HepG2 (cell line): ENCODE results near the gene CDK1. TPM values are rescaled to one million over a fixed set of nuclear protein-coding genes. Genes with fewer than 3 reads are reported as not detected.
A peak's percentile ranks its signal among the peaks of the same experiment; 100 is the strongest.

Experiments used
- ATAC-seq: fragments of 200-7000 bp; cut with Tn5 transposase; 3 replicates; pipeline ENCODE4 v1.9.1; 2020; ENCODE audit warnings: mild to moderate bottlenecking, moderate library complexity
- BruUV-seq: library from RNA; stranded (reverse); fragments of 400-500 nt; replicated peaks from 2 replicates; lab custom pipeline; 2021; lab: Mats Ljungman, UMichigan
- CTCF ChIA-PET: fragments of 300-600 bp; formaldehyde crosslinking; extraction: SDS; loops from one replicate; lab custom pipeline; 2021; ENCODE audit warnings: low total read pairs, inconsistent platforms, low intra/inter-chr PET ratio; lab: Yijun Ruan, JAX
- POLR2A ChIA-PET: fragments of 350-600 bp; sonication (Branson Sonifier 250); formaldehyde crosslinking; loops from one replicate; lab custom pipeline; 2020; ENCODE audit warnings: antibody characterized with exemption, inconsistent platforms; lab: Yijun Ruan, JAX
- DNase-seq: peaks from one replicate; pipeline ENCODE4 v3.0.0-alpha.2; 2015; ENCODE audit warnings: low spot score
- FAIRE-seq: peaks from 3 replicates; lab custom pipeline; 2011; peaks lifted over from hg19 to GRCh38; lab: Jason Lieb, UNC
- H2AFZ ChIP-seq: one replicate; pipeline ENCODE4 v1.6.1; 2011; ENCODE audit warnings: low read length, inconsistent platforms
- H3K27ac ChIP-seq: fragments of 300-600 bp; 3 replicates; pipeline ENCODE4 v1.8.0; 2011; ENCODE audit warnings: mixed run types, mild to moderate bottlenecking, mixed read lengths, low read length, inconsistent platforms; ENCODE audit not compliant: insufficient read depth; ENCODE audit errors: extremely low read length
- H3K27me3 ChIP-seq, 2 experiments: fragments of 200-600 bp in 1 of 2; 2 replicates in 1 of 2; 3 replicates in 1 of 2; pipeline versions ENCODE4 v1.6.0 to v1.8.0; 2011; ENCODE audit warnings: low read length in 2 of 2, mild to moderate bottlenecking in 2 of 2, moderate library complexity in 2 of 2, inconsistent platforms in 1 of 2; ENCODE audit not compliant: insufficient read depth in 2 of 2, control insufficient read depth in 1 of 2
- H3K36me3 ChIP-seq, 2 experiments: fragments of 200-600 bp in 1 of 2; replicated peaks in 1 of 2; 2 replicates in 1 of 2; 3 replicates in 1 of 2; pipeline versions ENCODE4 v1.5.1 to v1.8.0; 2011; ENCODE audit warnings: low read length in 2 of 2, inconsistent platforms in 1 of 2; ENCODE audit not compliant: insufficient read depth in 2 of 2, control insufficient read depth in 1 of 2
- H3K4me1 ChIP-seq: 2 replicates; pipeline ENCODE4 v1.5.1; 2012; ENCODE audit warnings: low read length, inconsistent platforms; ENCODE audit not compliant: insufficient read depth
- H3K4me2 ChIP-seq: 2 replicates; pipeline ENCODE4 v1.6.0; 2011; ENCODE audit warnings: low read depth, low read length, inconsistent platforms
- H3K4me3 ChIP-seq, 3 experiments: fragments of 200-600 bp in 1 of 3; sonication (generic), shearing (Covaris generic) in 1 of 3; replicated peaks in 1 of 3; 2 replicates each; pipeline ENCODE4 v1.5.1; 2011 to 2016; ENCODE audit warnings: low read length in 3 of 3, inconsistent platforms in 2 of 3, low read depth in 2 of 3, mild to moderate bottlenecking in 2 of 3, control low read depth in 1 of 3, mixed read lengths in 1 of 3; ENCODE audit not compliant: insufficient read depth in 1 of 3
- H3K79me2 ChIP-seq: one replicate; pipeline ENCODE4 v1.6.1; 2011; ENCODE audit warnings: low read length, inconsistent platforms; ENCODE audit not compliant: insufficient read depth
- H3K9ac ChIP-seq: 2 replicates; pipeline ENCODE4 v1.6.0; 2011; ENCODE audit warnings: mild to moderate bottlenecking, low read depth, low read length, inconsistent platforms; ENCODE audit not compliant: insufficient read depth
- H3K9me3 ChIP-seq: 2 replicates; pipeline ENCODE4 v1.5.1; 2012; ENCODE audit warnings: mild to moderate bottlenecking, low read length
- H4K20me1 ChIP-seq: 2 replicates; pipeline ENCODE4 v1.6.0; 2011; ENCODE audit warnings: inconsistent platforms, mild to moderate bottlenecking, low read length, moderate library complexity; ENCODE audit not compliant: insufficient read depth
- AKAP8 ChIP-seq: sonication (generic); formaldehyde crosslinking; IDR thresholded peaks from 2 replicates; pipeline ENCODE4 v1.5.1; 2020; ENCODE audit warnings: mild to moderate bottlenecking, missing genetic modification reagents
- CREM ChIP-seq, 2 experiments: sonication (generic) in 1 of 2; formaldehyde crosslinking in 1 of 2; IDR thresholded peaks; 2 replicates each; pipeline versions ENCODE4 v1.4.0 to v1.6.1; 2016 to 2020; ENCODE audit warnings: antibody characterized with exemption in 1 of 2, mild to moderate bottlenecking in 1 of 2, missing genetic modification reagents in 1 of 2
- EHMT2 ChIP-seq: fragments of 200-600 bp; sonication (generic); IDR thresholded peaks from 2 replicates; pipeline ENCODE4 v1.7.0; 2017; ENCODE audit warnings: antibody characterized with exemption, low read depth, low read length, borderline replicate concordance
- HNF4A ChIP-seq: sonication (generic); formaldehyde crosslinking; IDR thresholded peaks from 2 replicates; pipeline ENCODE4 v1.4.0; 2020; ENCODE audit warnings: missing genetic modification reagents
- KAT7 ChIP-seq: IDR thresholded peaks from 2 replicates; pipeline ENCODE4 v1.6.1; 2018; ENCODE audit warnings: borderline replicate concordance, missing compliant biosample characterization
- KDM5A ChIP-seq: fragments of 200-600 bp; sonication (generic); IDR thresholded peaks from 2 replicates; pipeline ENCODE4 v1.7.0; 2018; ENCODE audit warnings: antibody characterized with exemption, mild to moderate bottlenecking, low read length, borderline replicate concordance
- KLF15 ChIP-seq: sonication (generic); formaldehyde crosslinking; IDR thresholded peaks from 2 replicates; pipeline ENCODE4 v1.8.1; 2023; ENCODE audit warnings: borderline replicate concordance, mild to moderate bottlenecking, inconsistent platforms, missing genetic modification reagents, mixed read lengths
- MAFK ChIP-seq, 2 experiments: IDR thresholded peaks in 1 of 2; conservative IDR thresholded peaks in 1 of 2; 2 replicates each; pipeline ENCODE4 v1.6.1; 2011; ENCODE audit warnings: improper control_type of control experiment in 2 of 2, low read length in 2 of 2
- NR1H2 ChIP-seq: sonication (generic); formaldehyde crosslinking; IDR thresholded peaks from 2 replicates; pipeline ENCODE4 v1.8.1; 2022; ENCODE audit warnings: low read depth, missing genetic modification reagents, borderline replicate concordance
- PLRG1 ChIP-seq: fragments of 450-650 bp; conservative IDR thresholded peaks from 2 replicates; pipeline ENCODE4 v1.6.1; 2016
- RBM22 ChIP-seq: fragments of 200-400 bp; formaldehyde crosslinking; optimal IDR thresholded peaks from 2 replicates; pipeline ENCODE3; 2017; ENCODE audit warnings: mild to moderate bottlenecking, low read length, moderate library complexity
- RFX3 ChIP-seq: IDR thresholded peaks from 2 replicates; pipeline ENCODE4 v1.6.1; 2016; ENCODE audit warnings: missing biosample characterization, missing genetic modification reagents
- TFAP4 ChIP-seq: sonication (generic); IDR thresholded peaks from 2 replicates; pipeline ENCODE4 v1.6.1; 2016; ENCODE audit warnings: low read depth, borderline replicate concordance
- THYN1 ChIP-seq: sonication (generic); formaldehyde crosslinking; IDR thresholded peaks from 2 replicates; pipeline ENCODE4 v1.8.1; 2023; ENCODE audit warnings: low read depth, mild to moderate bottlenecking, moderate library complexity, missing genetic modification reagents, borderline replicate concordance
- ZBTB37 ChIP-seq: sonication (generic); formaldehyde crosslinking; IDR thresholded peaks from 2 replicates; pipeline ENCODE4 v1.4.0; 2020; ENCODE audit warnings: mild to moderate bottlenecking, missing genetic modification reagents
- ZNF607 ChIP-seq: sonication (generic); formaldehyde crosslinking; IDR thresholded peaks from 2 replicates; pipeline ENCODE4 v1.5.1; 2020; ENCODE audit warnings: missing genetic modification reagents, mild to moderate bottlenecking, borderline replicate concordance
- ZNF850 ChIP-seq: sonication (generic); formaldehyde crosslinking; conservative IDR thresholded peaks from 2 replicates; pipeline ENCODE4 v1.9.0; 2021; ENCODE audit warnings: mild to moderate bottlenecking, missing genetic modification reagents
- ZNF879 ChIP-seq: sonication (generic); formaldehyde crosslinking; IDR thresholded peaks from 2 replicates; pipeline ENCODE4 v1.8.1; 2023; ENCODE audit warnings: missing genetic modification reagents
- WGBS: methylation state at CpG from one replicate; pipeline ENCODE4 v1.1.6; 2017; ENCODE audit warnings: low lambda C conversion rate; 5-methylcytosine and 5-hydroxymethylcytosine counted together
- in situ Hi-C: cut with HindIII; loops from 2 replicates; pipeline ENCODE4 v1.10.0; 2017; ENCODE audit warnings: low pct_unique_long_range_greater_than_20kb; ENCODE audit not compliant: extremely low pct_ligation_motif_present
- intact Hi-C: fragments of 100-400 bp; cut with micrococcal nuclease; formaldehyde crosslinking; loops from one replicate; pipeline ENCODE4 v1.10.0; 2022; ENCODE audit not compliant: unreplicated experiment
- polyA plus RNA-seq, 8 experiments: library from polyadenylated mRNA; depleted of rRNA in 3 of 8; stranded (reverse) in 7 of 8; unstranded in 1 of 8; fragments of >200 nt; fragmentation: Illumina TruSeq in 4 of 8; extraction: Trizol in 4 of 8; gene quantifications; 2 replicates each; pipeline versions ENCODE4 v1.2.1 to v1.2.3, GENCODE V29; 2011 to 2016; ENCODE audit warnings: low read depth in 4 of 8, missing spikeins in 1 of 8, mixed read lengths in 1 of 8; ENCODE audit not compliant: insufficient read depth in 1 of 8
- total RNA-seq, 5 experiments: library from RNA; depleted of rRNA; stranded (reverse); fragments of >200 nt; fragmentation: Illumina TruSeq; extraction: Trizol; gene quantifications; 2 replicates each; pipeline ENCODE4 v1.2.3, GENCODE V29; 2016; ENCODE audit warnings: low read depth in 1 of 5

Gene CDK1
- total and polyA plus RNA-seq, 2 of the 13 experiments (the other 11 are each of a cell fraction or from before 2014, with no cell fraction given) = 42.6 to 132 TPM

- ATAC-seq (peak; percentile 53), FAIRE-seq (no peak), DNase-seq (peak; percentile 32)
- no peak overlapping the region for H3K9ac ChIP-seq
- no TSS peak for BruUV-seq
- POLR2A ChIA-PET = no interaction called here
- H3K27me3 ChIP-seq = no peaks in the 10 kb centered on the region
- 62% methylated on average over 6 of the region's 6 CpGs for WGBS
- no peak overlapping the region for H3K4me3 ChIP-seq
- no peaks in the 10 kb centered on the region for H4K20me1 ChIP-seq
- intact Hi-C loops (no loop called here), in situ Hi-C loops (no loop called here)
- H3K4me2 ChIP-seq = no peak overlapping the region
- peaks cover 34% of the 10 kb centered on the region for H3K4me1 ChIP-seq
- H3K9me3 ChIP-seq = no peaks in the 10 kb centered on the region
- H3K79me2 ChIP-seq = no peaks in the 10 kb centered on the region
- H3K27ac ChIP-seq = no peak overlapping the region
- no peak overlapping the region for H2AFZ ChIP-seq
- H3K36me3 ChIP-seq = peaks cover 5 to 26% of the 10 kb centered on the region in 2 experiments
- TF ChIP-seq ZNF607 (CRISPR knock-in tag) (no peak), PLRG1 (no peak), TFAP4 (peak; percentile 46; the same call in 1 of the 2 replicates), RBM22 (peak; percentile 59), EHMT2 (no peak), KLF15 (CRISPR knock-in tag) (no peak), HNF4A (0 out of 2 replicates have a peak, but pooled peaks have one; percentile 12), KAT7 (no peak), MAFK (conservative IDR thresholded peaks at IDR 0.05 in 1 of 2, IDR thresholded peaks at IDR 0.05 in 1 of 2; ENCODE audit: low read length in 2 of 2) (peak; percentile 16; a peak in 1 of 4 replicates)
- CTCF ChIA-PET = no interaction called here
Observed at GRCh38 chr10:60797200-60797599, 18.9 kb downstream of the CDK1 start.

GRCh38 chr10:60798031-60798430, 19.8 kb downstream of the CDK1 start:
- POLR2A ChIA-PET = no interaction called here
- no peak overlapping the region for H3K27ac ChIP-seq
- CTCF ChIA-PET = no interaction called here
- BruUV-seq = no TSS peak
- H3K36me3 ChIP-seq = peaks cover 3 to 18% of the 10 kb centered on the region in 2 experiments
- peaks cover 39% of the 10 kb centered on the region for H3K4me1 ChIP-seq
- H3K79me2 ChIP-seq = no peaks in the 10 kb centered on the region
- no peak for FAIRE-seq
- ATAC-seq = no peak
- WGBS = 100% methylated on average over 3 of the region's 3 CpGs
- H3K27me3 ChIP-seq = no peaks in the 10 kb centered on the region
- H3K4me3 ChIP-seq = no peak overlapping the region
- H3K4me2 ChIP-seq = no peak overlapping the region
- in situ Hi-C loops = no loop called here
- intact Hi-C loops = no loop called here
- H4K20me1 ChIP-seq = no peaks in the 10 kb centered on the region
- H2AFZ ChIP-seq = no peak overlapping the region
- H3K9ac ChIP-seq = no peak overlapping the region
- H3K9me3 ChIP-seq = no peaks in the 10 kb centered on the region
- no peak for DNase-seq
- TF ChIP-seq AKAP8 (CRISPR knock-in tag) (no peak), CREM (IDR thresholded peaks at IDR 0.05) (no peak), CREM (CRISPR knock-in tag; IDR thresholded peaks at IDR 0.05) (no peak), NR1H2 (CRISPR knock-in tag) (no peak), ZNF879 (CRISPR knock-in tag) (no peak), ZNF850 (CRISPR knock-in tag) (no peak), KDM5A (no peak), ZBTB37 (CRISPR knock-in tag) (no peak), THYN1 (CRISPR knock-in tag) (no peak), RFX3 (CRISPR knock-in tag) (no peak)
